Adipocyte (in vitro differentiated cells): ENCODE results near the gene MLYCD.

ENCODE experiments used
- DNase-seq: peaks from one replicate; pipeline ENCODE4 v3.0.0-alpha.2; 2015; ENCODE audit warnings: low read depth
- H3K27me3 ChIP-seq: replicated peaks from 2 replicates; pipeline ENCODE4 v1.7.0; 2013; ENCODE audit warnings: mild to moderate bottlenecking, low read length, moderate library complexity; ENCODE audit not compliant: control insufficient read depth, insufficient read depth
- H3K36me3 ChIP-seq: 2 replicates; pipeline ENCODE4 v1.7.0; 2013; ENCODE audit warnings: low read length, mild to moderate bottlenecking, moderate library complexity; ENCODE audit not compliant: control insufficient read depth, insufficient read depth, severe bottlenecking
- H3K4me1 ChIP-seq: 2 replicates; pipeline ENCODE4 v1.7.0; 2013; ENCODE audit warnings: mild to moderate bottlenecking, low read length, moderate library complexity; ENCODE audit not compliant: control insufficient read depth, insufficient read depth
- H3K4me3 ChIP-seq: 2 replicates; pipeline ENCODE4 v1.7.0; 2013; ENCODE audit warnings: mild to moderate bottlenecking, low read length, moderate library complexity
- H3K9ac ChIP-seq: 2 replicates; pipeline ENCODE4 v1.7.0; 2013; ENCODE audit warnings: mild to moderate bottlenecking, low read length, moderate library complexity
- H3K9me3 ChIP-seq: 2 replicates; pipeline ENCODE4 v1.7.0; 2013; ENCODE audit warnings: mild to moderate bottlenecking, low read length, moderate library complexity; ENCODE audit not compliant: control insufficient read depth

MLYCD gene

DNA sequence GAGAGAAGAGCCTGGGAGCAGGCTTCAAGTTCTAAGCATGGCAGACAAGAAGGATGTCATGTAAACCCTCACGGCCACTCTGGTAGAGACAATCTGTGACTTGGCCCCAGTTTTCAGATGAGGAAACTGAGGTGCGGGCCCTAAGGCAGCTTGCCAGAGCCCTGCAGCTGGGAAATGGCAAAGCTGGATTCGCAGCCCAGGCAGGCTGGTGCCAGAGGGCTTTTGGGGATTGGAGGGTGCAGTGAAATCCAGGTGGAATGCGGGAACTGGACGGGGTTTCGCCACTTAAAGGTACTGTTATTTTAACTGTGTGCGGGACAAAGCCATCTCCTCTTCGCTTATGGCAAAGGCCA, 53.6 kb downstream of the MLYCD start:
- peaks cover 27% of the 10 kb centered on the region for H3K4me1 ChIP-seq
- DNase-seq, result no peak
- peak overlapping the region; percentile 83 for H3K4me3 ChIP-seq
- H3K27me3 ChIP-seq, result no peaks in the 10 kb centered on the region
- no peaks in the 10 kb centered on the region for H3K36me3 ChIP-seq
- peak overlapping the region; percentile 88 for H3K9ac ChIP-seq
- H3K9me3 ChIP-seq, result no peaks in the 10 kb centered on the region

GRCh38 chr16:83952940-83953795, 54.3 kb downstream of the MLYCD start, which contains the start of gene OSGIN1:
OSGIN1 (plus strand) TSS chr16:83953240; CDS start chr16:83957672, 4,432 bp downstream.
- Histone ChIP-seq H3K4me1 (peaks cover 29% of the 10 kb centered on the region), H3K9ac (peak within 1 kb of the TSS; percentile 88), H3K4me3 (peak within 1 kb of the TSS; percentile 83), H3K27me3 (no peaks in the 10 kb centered on the region), H3K36me3 (peaks cover 2% of the 10 kb centered on the region), H3K9me3 (no peaks in the 10 kb centered on the region)
- DNase-seq, result peak; percentile 97

- H3K4me3 ChIP-seq, result peak overlapping the region; percentile 83
- H3K9ac ChIP-seq, result peak overlapping the region; percentile 88
- peak; percentile 42 for DNase-seq
- H3K36me3 ChIP-seq, result peaks cover 10% of the 10 kb centered on the region
- H3K4me1 ChIP-seq, result peaks cover 37% of the 10 kb centered on the region
- H3K27me3 ChIP-seq, result no peaks in the 10 kb centered on the region
- H3K9me3 ChIP-seq, result no peaks in the 10 kb centered on the region
Observed at GRCh38 chr16:83953796-83954576, 55.1 kb downstream of the MLYCD start.

DNA sequence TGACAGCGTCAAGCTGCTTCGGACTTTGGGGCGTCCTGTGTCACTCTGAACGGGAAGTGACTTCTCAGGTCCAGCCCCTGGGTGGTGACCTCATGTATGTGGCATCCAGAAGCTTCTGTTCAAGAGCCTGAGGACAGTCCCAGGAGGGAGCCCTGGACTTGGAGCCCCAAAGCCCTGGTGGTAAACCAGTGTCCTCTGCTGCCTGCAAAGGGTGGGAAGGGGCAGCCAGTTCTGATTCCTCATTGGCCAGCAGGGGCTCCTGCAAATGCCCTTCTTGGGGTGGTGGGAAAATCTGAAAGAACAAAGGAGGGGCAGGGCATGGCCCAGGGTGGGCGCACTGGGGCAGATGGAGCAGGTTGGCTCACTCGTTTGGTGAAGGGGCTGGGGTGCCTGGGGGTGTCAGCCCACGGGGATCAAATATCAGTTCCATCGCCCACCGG, 55.7 kb downstream of the MLYCD start:
- no peaks in the 10 kb centered on the region for H3K9me3 ChIP-seq
- peak overlapping the region; percentile 83 for H3K4me3 ChIP-seq
- H3K4me1 ChIP-seq, result peaks cover 43% of the 10 kb centered on the region
- H3K9ac ChIP-seq, result peak overlapping the region; percentile 88
- H3K36me3 ChIP-seq, result peaks cover 17% of the 10 kb centered on the region
- peak; percentile 60 for DNase-seq
- no peaks in the 10 kb centered on the region for H3K27me3 ChIP-seq

GRCh38 chr16:83955218-83956130, 56.6 kb downstream of the MLYCD start:
- H3K4me1 ChIP-seq, result peaks cover 52% of the 10 kb centered on the region
- no peaks in the 10 kb centered on the region for H3K27me3 ChIP-seq
- no peaks in the 10 kb centered on the region for H3K9me3 ChIP-seq
- peak overlapping the region; percentile 83 for H3K4me3 ChIP-seq
- peak overlapping the region; percentile 88 for H3K9ac ChIP-seq
- peaks cover 25% of the 10 kb centered on the region for H3K36me3 ChIP-seq
- DNase-seq, result peak; percentile 44

DNA sequence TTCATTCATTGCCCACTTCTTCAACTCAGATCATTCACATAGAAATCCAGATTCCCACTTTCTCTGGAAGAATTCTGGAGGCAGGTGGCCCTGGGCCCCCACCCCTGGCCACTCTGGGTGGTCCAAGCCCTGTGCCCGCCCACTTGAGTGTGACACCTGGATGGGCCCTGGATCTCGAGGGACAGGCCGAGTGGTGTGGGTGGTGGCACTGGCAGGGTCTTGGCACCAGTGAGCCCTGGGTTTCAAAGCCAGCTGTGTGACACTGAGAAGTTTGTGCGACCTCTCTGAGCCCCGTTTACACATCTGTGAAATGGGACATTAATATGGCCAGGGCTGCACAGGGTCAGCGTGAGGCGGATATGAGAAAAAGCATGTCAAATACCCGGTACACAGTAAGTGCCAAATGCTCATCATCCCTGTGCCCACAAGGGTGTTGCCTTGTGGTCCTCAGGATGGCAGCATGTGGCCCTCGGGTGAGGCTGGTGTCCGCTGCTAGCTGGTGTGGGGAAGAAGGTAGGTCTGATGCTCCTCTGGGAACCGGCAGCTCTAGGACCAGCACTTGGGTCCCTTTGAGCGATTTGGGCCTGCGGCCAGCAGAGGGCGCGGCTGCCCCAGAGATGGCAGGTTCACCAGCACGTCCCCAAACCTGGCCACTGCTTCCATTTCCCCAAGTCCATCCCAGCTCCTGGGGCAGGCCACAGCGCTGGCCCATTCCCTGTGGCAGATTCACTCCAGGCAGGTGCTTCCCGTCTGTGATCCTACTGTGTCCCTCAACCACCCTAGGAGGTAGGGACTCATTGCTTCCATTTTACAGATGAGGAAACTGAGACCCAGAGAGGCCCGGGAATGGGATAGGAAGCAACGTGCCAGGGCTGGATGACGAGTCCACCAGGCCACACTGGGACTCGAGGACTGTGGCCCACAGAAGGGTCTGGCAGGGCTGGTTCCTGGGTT, 57.7 kb downstream of the MLYCD start:
- H3K4me3 ChIP-seq, result no peak overlapping the region
- H3K9me3 ChIP-seq, result no peaks in the 10 kb centered on the region
- peak; percentile 81 for DNase-seq
- peaks cover 37% of the 10 kb centered on the region for H3K36me3 ChIP-seq
- no peaks in the 10 kb centered on the region for H3K27me3 ChIP-seq
- H3K9ac ChIP-seq, result no peak overlapping the region
- H3K4me1 ChIP-seq, result peaks cover 52% of the 10 kb centered on the region

- Histone ChIP-seq H3K9ac (no peak overlapping the region), H3K36me3 (peaks cover 43% of the 10 kb centered on the region), H3K4me3 (no peak overlapping the region), H3K27me3 (no peaks in the 10 kb centered on the region), H3K4me1 (peaks cover 51% of the 10 kb centered on the region), H3K9me3 (no peaks in the 10 kb centered on the region)
- no peak for DNase-seq
Observed at GRCh38 chr16:83957296-83957855, 58.5 kb downstream of the MLYCD start.

DNA sequence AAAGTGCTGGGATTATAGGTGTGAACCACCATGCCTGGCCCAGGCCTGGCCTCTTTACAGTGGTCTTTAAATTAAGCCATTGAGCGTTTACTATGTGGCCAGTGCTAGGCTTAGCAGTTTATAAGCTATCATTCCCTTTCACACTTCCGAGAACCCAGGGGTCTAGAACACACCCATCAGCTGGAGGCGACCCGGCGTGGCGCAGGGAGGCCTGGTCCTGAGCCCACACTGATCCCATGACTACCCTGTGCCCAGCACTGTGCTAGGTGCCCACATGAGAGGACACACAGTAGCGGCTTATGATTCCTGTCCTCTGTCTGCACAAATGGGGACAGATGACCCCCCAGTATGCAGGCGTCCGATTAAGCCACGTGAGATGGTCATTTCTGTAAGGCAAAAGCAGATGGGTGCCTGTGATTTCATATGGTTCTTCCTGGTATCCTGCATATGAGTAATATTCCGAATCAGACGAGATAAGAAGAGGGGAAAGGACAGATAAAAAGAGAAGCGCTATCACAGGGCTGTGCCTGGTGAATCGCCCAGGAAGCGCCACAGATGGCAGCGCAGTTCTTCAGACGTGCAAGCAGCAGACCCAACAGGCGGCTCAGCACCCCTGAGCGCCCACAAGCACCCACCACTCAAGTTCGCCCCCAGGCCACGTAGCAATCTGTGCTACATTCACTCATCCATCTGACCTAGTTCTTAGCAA, 59.4 kb downstream of the MLYCD start:
- Histone ChIP-seq H3K27me3 (no peaks in the 10 kb centered on the region), H3K9ac (no peak overlapping the region), H3K36me3 (peaks cover 52% of the 10 kb centered on the region), H3K9me3 (no peaks in the 10 kb centered on the region), H3K4me3 (no peak overlapping the region), H3K4me1 (peaks cover 47% of the 10 kb centered on the region)
- no peak for DNase-seq

GRCh38 chr16:83958846-83959565, 60.1 kb downstream of the MLYCD start:
- H3K36me3 ChIP-seq, result peaks cover 57% of the 10 kb centered on the region
- no peak overlapping the region for H3K4me3 ChIP-seq
- no peak for DNase-seq
- H3K4me1 ChIP-seq, result peaks cover 42% of the 10 kb centered on the region
- H3K9ac ChIP-seq, result peak overlapping the region; percentile 15
- no peaks in the 10 kb centered on the region for H3K9me3 ChIP-seq
- H3K27me3 ChIP-seq, result no peaks in the 10 kb centered on the region
